HG03025 (cell line): ENCODE data around the gene OXCT2.
"Not testable (repeated sequence)": the region's sequence is repeated elsewhere in the genome, so short reads cannot be mapped to it uniquely, and the experiment has no call there.

Experiments used
- ATAC-seq: cut with Tn5 transposase; IDR thresholded peaks from one replicate; pipeline ENCODE4 v1.9.1; 2021; ENCODE audit warnings: mild to moderate bottlenecking, moderate library complexity; ENCODE audit not compliant: unreplicated experiment, low FRiP score

The OXCT2 gene

GRCh38 chr1:39764512-39764911, 6.6 kb downstream of the OXCT2 start:
- not testable (repeated sequence) for ATAC-seq

GRCh38 chr1:39763619-39764374, 7.4 kb downstream of the OXCT2 start:
- ATAC-seq: not testable (repeated sequence)

DNA sequence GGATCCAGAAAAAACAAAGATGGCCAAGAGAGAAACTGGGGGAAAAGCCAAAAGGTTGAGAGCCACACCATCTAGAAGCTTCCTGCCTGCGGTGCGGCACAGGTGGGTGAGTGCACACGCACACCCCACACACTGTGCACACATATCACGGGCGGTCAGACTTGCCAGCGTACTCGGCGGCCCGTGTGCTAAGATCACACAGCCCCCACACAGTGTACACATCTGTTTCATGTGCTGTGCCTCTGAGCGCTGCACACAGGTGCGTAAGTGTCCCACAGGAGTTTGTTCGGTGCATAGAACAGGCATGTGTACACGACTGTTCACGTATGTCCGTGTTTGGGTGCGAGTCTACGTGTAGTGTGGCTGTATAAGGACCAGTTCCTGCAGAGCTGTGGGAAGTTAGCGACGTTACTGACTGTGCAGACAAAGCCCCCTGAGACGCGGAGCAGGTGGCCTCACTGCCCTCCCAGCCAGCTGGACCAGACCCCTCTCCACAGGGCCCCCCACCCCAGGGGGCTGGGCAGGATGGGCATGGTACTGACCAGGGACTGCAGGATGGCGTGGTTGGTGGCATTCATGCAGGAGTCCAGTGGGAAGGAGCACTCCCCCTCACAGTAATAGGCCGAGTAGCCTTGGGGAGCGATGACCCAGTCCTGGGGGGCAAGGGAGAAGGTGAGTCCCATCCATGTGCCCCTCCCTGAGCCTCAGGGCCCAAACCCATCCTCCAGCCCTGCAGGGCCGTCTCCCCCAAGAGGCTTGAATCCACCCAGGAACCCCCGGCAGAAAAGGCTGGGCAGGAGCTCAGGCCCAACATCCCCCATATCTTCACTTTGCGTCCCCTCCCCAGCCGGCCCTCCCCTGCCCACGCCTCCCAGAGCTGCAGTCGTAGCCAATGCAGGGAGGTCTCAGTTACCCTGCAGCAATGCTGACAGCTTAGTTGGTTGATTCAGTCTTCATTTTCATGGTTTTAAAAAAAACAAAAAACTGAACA, 8.3 kb downstream of the OXCT2 start:
- ATAC-seq: no peak

DNA sequence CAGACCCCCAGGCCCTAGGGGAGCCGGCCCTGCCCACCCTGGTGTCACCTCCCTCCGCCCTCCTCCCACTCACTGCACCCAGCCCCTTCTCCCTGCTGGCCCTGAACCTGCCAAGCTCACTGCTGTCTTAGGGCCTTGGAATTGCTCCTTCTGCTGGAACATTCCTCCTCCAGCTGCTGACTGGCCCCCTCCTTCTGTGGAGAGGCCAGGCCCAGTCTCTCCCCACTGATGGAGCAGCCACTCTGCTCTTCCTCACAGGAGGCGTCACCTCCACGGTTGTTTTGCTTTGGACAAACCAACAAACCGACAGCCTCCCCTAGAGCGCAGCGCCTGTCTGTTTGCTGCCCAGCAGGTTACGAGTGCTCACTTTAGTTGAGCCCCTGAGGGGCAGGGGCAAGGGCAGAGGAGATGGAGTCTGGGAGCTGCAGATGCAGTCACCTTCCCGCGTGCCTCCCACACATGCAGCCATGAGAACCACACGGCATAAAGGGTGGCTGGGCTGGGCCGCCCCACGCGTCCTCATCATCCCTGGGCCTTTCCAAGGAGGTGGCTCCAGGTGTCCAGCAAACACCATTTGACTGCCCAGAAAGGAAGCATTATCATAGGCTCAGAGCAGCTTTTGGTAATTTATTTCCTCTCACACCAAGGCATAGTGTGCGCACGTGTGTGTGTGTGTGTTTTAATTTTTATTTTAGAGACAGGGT, 9.4 kb downstream of the OXCT2 start:
- no peak for ATAC-seq

GRCh38 chr1:39761016-39761415, 10.1 kb downstream of the OXCT2 start:
- no peak for ATAC-seq

GRCh38 chr1:39760074-39761008, 10.8 kb downstream of the OXCT2 start:
- no peak for ATAC-seq

DNA sequence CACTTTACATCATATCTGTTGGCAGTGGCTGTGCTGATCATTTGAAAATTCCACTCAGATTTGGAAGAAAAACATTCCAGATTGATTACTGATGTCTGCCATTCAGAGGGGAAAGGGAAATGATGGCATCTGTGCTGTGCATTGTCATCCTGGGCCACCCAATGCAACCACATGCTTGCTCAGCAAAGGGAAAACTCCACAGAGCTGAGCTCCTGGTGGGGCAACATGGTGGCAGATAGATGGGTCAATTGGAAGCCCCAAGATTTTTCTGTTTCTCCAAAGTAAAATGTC, 11.8 kb downstream of the OXCT2 start:
- no peak for ATAC-seq

DNA sequence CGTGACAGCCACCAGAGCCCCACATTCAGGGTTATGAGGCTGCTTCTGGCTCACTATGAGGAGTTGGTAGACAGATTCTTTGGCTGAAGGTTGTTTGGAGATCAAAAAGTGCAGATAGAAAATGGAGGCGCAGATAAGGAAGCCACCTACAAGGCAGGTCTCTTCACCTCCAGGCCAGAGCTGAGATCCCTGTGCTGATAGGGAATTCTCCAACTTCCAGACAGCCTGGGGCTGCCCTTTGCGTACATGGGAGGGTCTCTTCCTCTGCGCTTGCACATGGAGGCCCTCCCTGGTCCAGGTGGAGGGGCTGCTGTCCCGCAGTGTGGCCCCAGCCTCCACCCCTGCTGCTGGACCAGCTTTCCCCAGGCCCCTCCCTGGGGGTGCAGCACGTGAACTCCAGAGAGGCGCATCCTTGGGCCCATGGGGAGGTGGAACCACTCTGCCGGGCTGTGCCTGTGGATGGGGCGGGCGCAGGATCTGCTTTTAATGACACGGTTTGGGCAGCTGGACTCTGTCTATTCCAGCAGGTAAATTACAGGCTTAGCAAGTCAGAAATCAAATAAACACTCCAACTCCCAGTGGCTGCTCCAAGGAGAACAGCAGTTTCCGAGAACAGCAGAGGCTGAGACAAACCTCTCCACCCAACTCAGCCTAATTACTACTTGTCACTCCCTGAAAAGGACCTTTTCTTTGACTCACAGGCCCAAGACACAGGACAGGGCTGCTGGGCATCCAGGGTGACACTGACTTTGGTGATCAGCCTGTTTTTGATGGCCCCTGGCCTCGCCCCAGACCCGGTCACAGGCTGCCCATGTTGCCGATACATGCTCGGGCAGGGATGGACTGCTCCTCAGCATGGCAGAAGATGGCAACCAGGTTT, 12.4 kb downstream of the OXCT2 start:
- ATAC-seq: no peak

DNA sequence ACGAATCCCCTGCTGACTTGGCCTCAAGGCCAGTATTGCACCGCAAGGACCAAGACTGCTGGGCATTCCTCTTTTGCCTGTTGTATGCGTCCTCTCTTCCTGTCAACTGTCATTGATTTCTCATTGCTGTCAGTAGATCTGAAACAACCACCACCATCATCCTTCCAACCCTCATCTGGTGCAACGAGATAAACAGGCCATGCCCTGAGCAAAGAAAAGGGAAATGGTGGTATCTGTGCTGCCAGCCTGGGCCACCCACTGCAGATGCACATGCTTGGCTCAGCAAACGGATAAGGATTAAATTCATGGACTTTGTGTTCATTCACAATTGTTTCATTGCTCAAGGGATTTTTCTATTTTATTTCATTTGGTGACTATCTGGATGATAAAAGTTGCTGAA, 13.6 kb downstream of the OXCT2 start:
- no peak for ATAC-seq

GRCh38 chr1:39755965-39756659, 15.0 kb downstream of the OXCT2 start:
- ATAC-seq: no peak

- ATAC-seq: no peak
These were observed 16.1 kb downstream of the OXCT2 start for GRCh38 chr1:39754906-39755504.

DNA sequence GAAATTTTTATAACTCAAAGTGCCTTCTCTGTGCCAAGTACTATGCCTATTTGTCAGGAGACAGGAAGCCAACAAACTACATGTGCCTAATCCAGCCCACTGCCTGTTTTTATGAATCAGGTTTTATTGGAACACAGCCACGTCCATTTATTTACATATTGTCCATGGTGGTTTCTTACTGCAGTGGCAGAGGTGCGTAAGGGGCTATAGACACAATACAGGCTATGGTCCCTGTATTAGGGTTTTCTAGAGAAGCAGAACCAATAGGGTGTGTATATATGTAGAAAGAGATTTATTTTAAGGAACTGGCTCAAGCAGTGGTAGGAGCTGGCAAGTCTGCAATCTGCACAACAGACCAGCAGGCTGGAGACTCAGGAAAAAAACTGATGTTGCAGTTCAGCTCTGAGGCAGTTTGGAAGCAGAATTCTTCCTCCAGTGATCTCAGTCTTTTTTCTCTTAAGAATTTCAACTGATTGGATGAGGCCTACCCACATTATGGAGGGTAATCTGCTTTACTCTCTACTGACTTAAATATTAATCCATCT, 17.1 kb downstream of the OXCT2 start:
- no peak for ATAC-seq

GRCh38 chr1:39753132-39754025, 17.8 kb downstream of the OXCT2 start:
- no peak for ATAC-seq

DNA sequence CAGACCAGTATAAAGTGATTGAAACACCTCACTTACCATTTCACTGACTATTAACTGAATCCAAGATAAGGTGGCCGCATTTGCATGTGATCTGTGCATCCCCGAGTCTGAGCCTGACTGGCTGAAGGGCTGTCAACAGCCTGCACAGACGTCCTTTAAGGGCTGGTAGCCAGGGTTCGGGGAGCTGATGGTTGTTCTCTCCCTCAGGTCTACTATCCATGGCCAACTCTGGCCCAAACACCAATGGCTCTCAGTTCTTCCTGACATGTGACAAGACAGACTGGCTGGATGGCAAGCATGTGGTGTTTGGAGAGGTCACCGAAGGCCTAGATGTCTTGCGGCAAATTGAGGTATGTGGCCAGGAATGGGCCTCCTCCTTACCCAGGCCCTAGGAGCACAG, 18.4 kb downstream of the OXCT2 start:
- no peak for ATAC-seq

GRCh38 chr1:39751595-39751994, 19.6 kb downstream of the OXCT2 start:
- ATAC-seq: no peak

GRCh38 chr1:39745016-39745670, 26.0 kb downstream of the OXCT2 start:
- no peak for ATAC-seq
